COLO829 (cell line): ENCODE results near the gene KNTC1.
"Not testable (repeated sequence)": the region's sequence is repeated elsewhere in the genome, so short reads cannot be mapped to it uniquely, and the experiment has no call there.

Experiments used
- DNase-seq: peaks from one replicate; pipeline ENCODE4 v3.0.0; 2012; ENCODE audit warnings: low spot score

Gene KNTC1

GRCh38 chr12:122653291-122653690 is 126.2 kb downstream of the KNTC1 start:
- DNase-seq, result not testable (repeated sequence)

DNA sequence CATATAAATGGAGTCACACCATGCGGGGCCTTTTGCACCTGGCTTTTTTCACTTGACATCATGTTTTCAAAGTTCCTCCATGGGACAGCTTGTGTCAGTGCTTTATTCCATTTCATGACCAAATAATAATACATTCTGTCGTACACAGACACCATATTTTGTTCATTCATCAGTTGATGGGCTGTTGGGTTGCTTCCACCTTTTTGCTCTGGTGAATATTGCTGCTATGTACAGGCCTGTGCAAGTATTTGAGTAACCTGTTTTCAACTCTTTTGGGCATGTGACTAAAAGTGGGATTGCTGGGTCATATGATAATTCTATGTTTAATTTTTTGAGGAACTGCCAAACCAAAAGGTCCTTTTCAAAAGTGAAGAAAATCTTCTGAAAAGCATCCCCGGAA is 129.2 kb downstream of the KNTC1 start:
- DNase-seq, result no peak

DNA sequence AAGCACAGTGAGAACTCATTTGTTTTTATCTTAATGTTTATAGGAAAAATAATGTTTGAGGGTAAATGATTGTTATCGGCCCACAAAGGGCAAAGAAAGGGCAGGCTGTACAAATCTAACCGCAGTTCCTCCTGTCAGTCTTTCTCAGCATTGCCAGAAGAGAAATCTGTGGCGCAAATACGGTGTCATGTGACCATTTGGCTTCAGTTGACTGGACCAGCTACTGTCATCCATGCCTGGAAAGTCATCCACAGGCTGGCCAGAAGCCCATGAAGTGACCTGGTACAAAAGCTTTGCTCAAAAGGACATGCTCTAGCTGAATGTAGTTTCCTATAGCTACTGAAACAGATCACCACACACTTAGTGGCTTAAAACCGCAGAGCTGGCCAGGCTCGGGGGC is 132.5 kb downstream of the KNTC1 start:
- no peak for DNase-seq

GRCh38 chr12:122661246-122661645 is 134.2 kb downstream of the KNTC1 start:
- DNase-seq, result no peak

DNA sequence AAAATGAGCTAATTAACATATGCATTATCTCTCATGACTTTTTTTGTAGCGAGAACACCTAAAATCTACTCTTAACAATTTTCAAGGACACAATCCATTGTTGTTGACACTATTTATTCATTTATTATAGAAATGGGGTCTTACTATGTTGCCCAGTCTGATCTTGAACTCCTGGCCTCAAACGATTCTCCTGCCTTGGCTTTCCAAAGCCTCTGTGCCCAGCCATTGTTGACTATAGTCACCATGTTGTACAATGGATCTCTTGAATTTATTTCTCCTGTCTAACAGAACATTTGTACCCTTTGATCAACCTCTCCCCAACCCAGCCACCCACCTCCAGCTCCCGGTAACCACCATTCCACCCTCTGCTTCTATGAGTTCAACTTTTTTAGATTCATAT is 134.9 kb downstream of the KNTC1 start:
- DNase-seq, result no peak

DNA sequence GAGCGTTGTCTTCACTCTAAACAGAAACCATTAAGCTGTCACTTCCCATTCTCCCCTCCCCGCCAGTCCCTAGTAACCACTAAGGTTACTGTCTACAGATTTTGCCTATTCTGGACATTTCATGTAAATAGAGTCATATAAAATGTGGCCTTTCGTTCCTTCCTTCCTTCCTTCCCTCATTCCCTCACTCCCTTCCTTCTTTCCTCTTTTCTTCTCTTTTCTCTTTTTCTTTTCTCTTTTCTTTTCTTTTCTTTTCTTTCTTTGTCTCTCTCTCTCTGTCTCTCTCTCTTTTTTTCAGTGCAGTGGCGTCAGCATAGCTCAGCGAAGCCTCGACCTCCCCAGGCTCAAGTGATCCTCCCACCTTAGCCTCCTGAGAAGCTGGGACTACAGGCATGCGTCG is 138.3 kb downstream of the KNTC1 start:
- DNase-seq, result no peak

GRCh38 chr12:122665759-122666158 is 138.7 kb downstream of the KNTC1 start:
- DNase-seq, result no peak

GRCh38 chr12:122668268-122668667 is 141.2 kb downstream of the KNTC1 start:
- DNase-seq, result no peak

GRCh38 chr12:122669397-122670070 is 142.5 kb downstream of the KNTC1 start:
- no peak for DNase-seq

- no peak for DNase-seq
Measured at GRCh38 chr12:122672515-122672914, 145.5 kb downstream of the KNTC1 start.
